TTC549 (cell line): Measurements from ENCODE around the gene PELI2.

Source experiments
- FAIRE-seq: peaks from 2 replicates; lab custom pipeline; 2012; peaks lifted over from hg19 to GRCh38; lab: Jason Lieb, UNC

PELI2 gene

GRCh38 chr14:56117765-56118610, at the start of gene PELI2:
Gene PELI2 (plus strand): TSS chr14:56118411. CDS start chr14:56118661, 250 bp downstream.
- no peak for FAIRE-seq

- no peak for FAIRE-seq
Measured at GRCh38 chr14:56073799-56074198, 44.4 kb upstream of the PELI2 start.

- no peak for FAIRE-seq
Measured at GRCh38 chr14:56075301-56075700, 42.9 kb upstream of the PELI2 start.

- FAIRE-seq, result no peak
Measured at GRCh38 chr14:56081139-56081538, 37.1 kb upstream of the PELI2 start.

GRCh38 chr14:56082880-56083279, 35.3 kb upstream of the PELI2 start:
- no peak for FAIRE-seq

GRCh38 chr14:56085471-56085870, 32.7 kb upstream of the PELI2 start:
- FAIRE-seq, result no peak

GRCh38 chr14:56087671-56088471, 30.3 kb upstream of the PELI2 start:
- FAIRE-seq, result no peak

- FAIRE-seq, result no peak
Measured at GRCh38 chr14:56088941-56089340, 29.3 kb upstream of the PELI2 start.

- no peak for FAIRE-seq
Measured at GRCh38 chr14:56092763-56093162, 25.4 kb upstream of the PELI2 start.

GRCh38 chr14:56094076-56094475, 24.1 kb upstream of the PELI2 start:
- no peak for FAIRE-seq

- FAIRE-seq, result no peak
Measured at GRCh38 chr14:56098021-56098420, 20.2 kb upstream of the PELI2 start.

GRCh38 chr14:56099081-56099797, 19.0 kb upstream of the PELI2 start:
- no peak for FAIRE-seq

- no peak for FAIRE-seq
Measured at GRCh38 chr14:56100556-56100955, 17.7 kb upstream of the PELI2 start.

- FAIRE-seq, result no peak
Measured at GRCh38 chr14:56102941-56103340, 15.3 kb upstream of the PELI2 start.

- no peak for FAIRE-seq
Measured at GRCh38 chr14:56107615-56108014, 10.6 kb upstream of the PELI2 start.

GRCh38 chr14:56108057-56108456, 10.2 kb upstream of the PELI2 start:
- no peak for FAIRE-seq

GRCh38 chr14:56112781-56113180, 5.4 kb upstream of the PELI2 start:
- no peak for FAIRE-seq

- FAIRE-seq, result no peak
Measured at GRCh38 chr14:56115334-56115870, 2.8 kb upstream of the PELI2 start.

GRCh38 chr14:56115976-56116893, 2.0 kb upstream of the PELI2 start:
- no peak for FAIRE-seq

- no peak for FAIRE-seq
Measured at GRCh38 chr14:56118611-56119181, 485 bp downstream of the PELI2 start.
